Measurements from ENCODE around the gene NUP62.

Gene NUP62

GRCh38 chr19:49976496-49976895 lies 47.2 kb upstream of the NUP62 start:
- TF ChIP-seq USF1 (IDR thresholded peaks at IDR 0.05): no peak
- TF ChIP-seq REST (IDR thresholded peaks at IDR 0.05; ENCODE audit: low read depth): no peak
- no peak for TF ChIP-seq EGR1 (IDR thresholded peaks at IDR 0.05)
- TF ChIP-seq MAX (IDR thresholded peaks at IDR 0.05): no peak

GRCh38 chr19:49975051-49975450 lies 45.7 kb upstream of the NUP62 start:
- TF ChIP-seq ZBTB7A (IDR thresholded peaks at IDR 0.05; ENCODE audit: low read depth): no peak
- TF ChIP-seq CREB1 (IDR thresholded peaks at IDR 0.05; ENCODE audit: low read depth): no peak

GRCh38 chr19:49973987-49974386 lies 44.7 kb upstream of the NUP62 start:
- TF ChIP-seq TAF1 (IDR thresholded peaks at IDR 0.05; ENCODE audit: low read depth) (no peak), EP300 (IDR thresholded peaks at IDR 0.05; ENCODE audit: borderline replicate concordance) (no peak), TEAD4 (IDR thresholded peaks at IDR 0.05) (no peak), RAD21 (IDR thresholded peaks at IDR 0.05; ENCODE audit: low read depth) (no peak), MAX (IDR thresholded peaks at IDR 0.05) (no peak)

- TF ChIP-seq ZBTB7A (IDR thresholded peaks at IDR 0.05; ENCODE audit: low read depth) (no peak), EGR1 (IDR thresholded peaks at IDR 0.05) (no peak), CREB1 (IDR thresholded peaks at IDR 0.05; ENCODE audit: low read depth) (no peak), FOXM1 (IDR thresholded peaks at IDR 0.05; ENCODE audit: borderline replicate concordance, low read depth) (no peak), TEAD4 (IDR thresholded peaks at IDR 0.05) (no peak), YY1 (IDR thresholded peaks at IDR 0.05; ENCODE audit: low read depth) (no peak), TAF1 (IDR thresholded peaks at IDR 0.05; ENCODE audit: low read depth) (no peak), TCF12 (IDR thresholded peaks at IDR 0.05; ENCODE audit: low read depth) (no peak), RAD21 (IDR thresholded peaks at IDR 0.05; ENCODE audit: low read depth) (no peak), MAX (IDR thresholded peaks at IDR 0.05) (no peak), USF1 (IDR thresholded peaks at IDR 0.05) (no peak), EP300 (IDR thresholded peaks at IDR 0.05; ENCODE audit: borderline replicate concordance) (no peak), NFIC (IDR thresholded peaks at IDR 0.05) (no peak), CEBPB (IDR thresholded peaks at IDR 0.05) (no peak)
These were observed 43.5 kb upstream of the NUP62 start for GRCh38 chr19:49972841-49973240.

GRCh38 chr19:49971991-49972411 lies 42.7 kb upstream of the NUP62 start:
- no peak for TF ChIP-seq EP300 (IDR thresholded peaks at IDR 0.05; ENCODE audit: borderline replicate concordance)
- no peak for TF ChIP-seq CREB1 (IDR thresholded peaks at IDR 0.05; ENCODE audit: low read depth)
- no peak for TF ChIP-seq FOXM1 (IDR thresholded peaks at IDR 0.05; ENCODE audit: borderline replicate concordance, low read depth)
- TF ChIP-seq TEAD4 (IDR thresholded peaks at IDR 0.05): no peak
- no peak for TF ChIP-seq TAF1 (IDR thresholded peaks at IDR 0.05; ENCODE audit: low read depth)

- TF ChIP-seq CEBPB (IDR thresholded peaks at IDR 0.05): no peak
- no peak for TF ChIP-seq ZBTB7A (IDR thresholded peaks at IDR 0.05; ENCODE audit: low read depth)
- TF ChIP-seq NFIC (IDR thresholded peaks at IDR 0.05): no peak
- TF ChIP-seq EP300 (IDR thresholded peaks at IDR 0.05; ENCODE audit: borderline replicate concordance): no peak
- TF ChIP-seq TCF12 (IDR thresholded peaks at IDR 0.05; ENCODE audit: low read depth): no peak
- TF ChIP-seq TAF1 (IDR thresholded peaks at IDR 0.05; ENCODE audit: low read depth): no peak
- no peak for TF ChIP-seq USF1 (IDR thresholded peaks at IDR 0.05)
- no peak for TF ChIP-seq CREB1 (IDR thresholded peaks at IDR 0.05; ENCODE audit: low read depth)
- TF ChIP-seq TEAD4 (IDR thresholded peaks at IDR 0.05): no peak
- TF ChIP-seq FOXM1 (IDR thresholded peaks at IDR 0.05; ENCODE audit: borderline replicate concordance, low read depth): no peak
- no peak for TF ChIP-seq MAX (IDR thresholded peaks at IDR 0.05)
- no peak for TF ChIP-seq YY1 (IDR thresholded peaks at IDR 0.05; ENCODE audit: low read depth)
- no peak for TF ChIP-seq EGR1 (IDR thresholded peaks at IDR 0.05)
- no peak for TF ChIP-seq RAD21 (IDR thresholded peaks at IDR 0.05; ENCODE audit: low read depth)
- no peak for TF ChIP-seq REST (IDR thresholded peaks at IDR 0.05; ENCODE audit: low read depth)
These were observed 39.1 kb upstream of the NUP62 start for GRCh38 chr19:49968279-49968922.

All from Ishikawa (cell line).